GM12878 (cell line): ENCODE results near the gene FOXN4. TPM values are rescaled to one million over a fixed set of nuclear protein-coding genes. Genes with fewer than 3 reads are reported as not detected.

Source experiments
- CEBPB ChIP-seq, 2 experiments: fragments of 150-350 bp in 1 of 2; IDR thresholded peaks; 2 replicates each; pipeline ENCODE4 v1.6.1; 2012 to 2014; ENCODE audit warnings: low read depth in 2 of 2, low read length in 2 of 2, borderline replicate concordance in 1 of 2, inconsistent platforms in 1 of 2
- HDAC6 ChIP-seq: fragments of 200-600 bp; sonication (generic); IDR thresholded peaks from one replicate; pipeline ENCODE4 v1.8.0; 2017; ENCODE audit warnings: antibody characterized with exemption; ENCODE audit not compliant: unreplicated experiment
- POLR2AphosphoS5 ChIP-seq: IDR thresholded peaks from 2 replicates; pipeline ENCODE4 v1.6.1; 2011; ENCODE audit warnings: mild to moderate bottlenecking, low read length, inconsistent platforms
- RFX5 ChIP-seq: IDR thresholded peaks from 2 replicates; pipeline ENCODE4 v1.6.1; 2011; ENCODE audit warnings: low read depth, low read length, improper control_type of control experiment
- polyA plus RNA-seq, 11 experiments: library from polyadenylated mRNA; depleted of rRNA in 4 of 11; unstranded in 6 of 11; stranded (reverse) in 5 of 11; fragments of >200 nt; fragmentation: Nextera tagmentation in 4 of 11; fragmentation: Illumina TruSeq in 1 of 11; extraction: Ambion mirVana in 4 of 11; extraction: Trizol in 1 of 11; gene quantifications; 1 replicate in 1 of 11; 2 replicates in 10 of 11; pipeline versions ENCODE4 v1.2.1 to v1.2.3, GENCODE V29; 2011 to 2016; ENCODE audit warnings: inconsistent platforms in 2 of 11, missing spikeins in 2 of 11, low read depth in 1 of 11
- total RNA-seq, 4 experiments: library from RNA; depleted of rRNA in 3 of 4; stranded (reverse); fragments of >200 nt in 3 of 4; fragmentation: Illumina TruSeq in 1 of 4; extraction: Trizol in 1 of 4; gene quantifications; 2 replicates each; pipeline versions ENCODE4 v1.2.1 to v1.2.3, GENCODE V29; 2013 to 2021
- TF ChIP-seq, protein P1 (sequence below): fragments of 450-650 bp; IDR thresholded peaks from 2 replicates; pipeline ENCODE4 v1.6.1; 2017; ENCODE audit warnings: mild to moderate bottlenecking, moderate library complexity
- TF ChIP-seq, protein P2 (sequence below): fragments of 450-650 bp; formaldehyde crosslinking; IDR thresholded peaks from 2 replicates; pipeline ENCODE4 v1.4.0; 2020; ENCODE audit warnings: mild to moderate bottlenecking, moderate library complexity

Gene FOXN4
- total and polyA plus RNA-seq, 10 of the 15 experiments (the other 5 are each of a cell fraction or from before 2014, with no cell fraction given), result not detected

DNA sequence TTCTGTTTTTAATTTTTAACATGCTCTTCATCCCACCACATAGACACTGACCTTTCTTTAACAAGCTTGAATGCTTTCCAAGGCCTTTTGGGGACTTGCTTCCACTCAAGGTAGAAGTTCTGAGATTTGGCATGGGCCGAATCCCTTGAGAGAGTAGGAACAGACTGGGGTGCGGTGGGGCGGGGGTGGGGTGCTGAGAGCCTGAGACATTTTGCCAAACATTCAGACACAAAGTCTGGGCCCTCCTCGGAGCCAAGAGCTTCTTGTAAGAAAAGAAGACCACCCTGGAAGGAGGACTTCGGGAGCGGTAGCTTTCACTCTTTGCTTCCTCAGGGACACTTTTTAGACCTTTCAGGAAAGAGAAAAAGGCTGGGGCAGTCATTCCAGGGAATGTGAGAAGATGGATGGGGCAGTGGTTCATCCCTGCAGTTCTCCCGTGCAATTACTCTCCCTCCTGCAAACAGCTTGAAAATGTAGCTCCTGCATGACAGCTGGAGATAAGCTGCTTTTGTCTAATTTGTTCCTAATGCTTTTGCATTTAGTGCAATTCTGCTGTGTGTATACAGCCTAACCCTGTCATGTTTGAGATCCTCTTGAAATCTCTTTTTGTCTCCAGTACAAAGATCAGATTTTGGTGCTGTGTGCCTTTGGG, 22.3 kb upstream of the FOXN4 start (continued):
- TF ChIP-seq, protein P1, sequence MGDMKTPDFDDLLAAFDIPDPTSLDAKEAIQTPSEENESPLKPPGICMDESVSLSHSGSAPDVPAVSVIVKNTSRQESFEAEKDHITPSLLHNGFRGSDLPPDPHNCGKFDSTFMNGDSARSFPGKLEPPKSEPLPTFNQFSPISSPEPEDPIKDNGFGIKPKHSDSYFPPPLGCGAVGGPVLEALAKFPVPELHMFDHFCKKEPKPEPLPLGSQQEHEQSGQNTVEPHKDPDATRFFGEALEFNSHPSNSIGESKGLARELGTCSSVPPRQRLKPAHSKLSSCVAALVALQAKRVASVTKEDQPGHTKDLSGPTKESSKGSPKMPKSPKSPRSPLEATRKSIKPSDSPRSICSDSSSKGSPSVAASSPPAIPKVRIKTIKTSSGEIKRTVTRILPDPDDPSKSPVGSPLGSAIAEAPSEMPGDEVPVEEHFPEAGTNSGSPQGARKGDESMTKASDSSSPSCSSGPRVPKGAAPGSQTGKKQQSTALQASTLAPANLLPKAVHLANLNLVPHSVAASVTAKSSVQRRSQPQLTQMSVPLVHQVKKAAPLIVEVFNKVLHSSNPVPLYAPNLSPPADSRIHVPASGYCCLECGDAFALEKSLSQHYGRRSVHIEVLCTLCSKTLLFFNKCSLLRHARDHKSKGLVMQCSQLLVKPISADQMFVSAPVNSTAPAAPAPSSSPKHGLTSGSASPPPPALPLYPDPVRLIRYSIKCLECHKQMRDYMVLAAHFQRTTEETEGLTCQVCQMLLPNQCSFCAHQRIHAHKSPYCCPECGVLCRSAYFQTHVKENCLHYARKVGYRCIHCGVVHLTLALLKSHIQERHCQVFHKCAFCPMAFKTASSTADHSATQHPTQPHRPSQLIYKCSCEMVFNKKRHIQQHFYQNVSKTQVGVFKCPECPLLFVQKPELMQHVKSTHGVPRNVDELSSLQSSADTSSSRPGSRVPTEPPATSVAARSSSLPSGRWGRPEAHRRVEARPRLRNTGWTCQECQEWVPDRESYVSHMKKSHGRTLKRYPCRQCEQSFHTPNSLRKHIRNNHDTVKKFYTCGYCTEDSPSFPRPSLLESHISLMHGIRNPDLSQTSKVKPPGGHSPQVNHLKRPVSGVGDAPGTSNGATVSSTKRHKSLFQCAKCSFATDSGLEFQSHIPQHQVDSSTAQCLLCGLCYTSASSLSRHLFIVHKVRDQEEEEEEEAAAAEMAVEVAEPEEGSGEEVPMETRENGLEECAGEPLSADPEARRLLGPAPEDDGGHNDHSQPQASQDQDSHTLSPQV, result no peak
- TF ChIP-seq CEBPB (IDR thresholded peaks at IDR 0.05; ENCODE audit: borderline replicate concordance in 1 of 2, low read depth in 2 of 2, low read length in 2 of 2) (no peak), RFX5 (no peak), HDAC6 (no peak), POLR2AphosphoS5 (no peak)
- TF ChIP-seq, protein P2, sequence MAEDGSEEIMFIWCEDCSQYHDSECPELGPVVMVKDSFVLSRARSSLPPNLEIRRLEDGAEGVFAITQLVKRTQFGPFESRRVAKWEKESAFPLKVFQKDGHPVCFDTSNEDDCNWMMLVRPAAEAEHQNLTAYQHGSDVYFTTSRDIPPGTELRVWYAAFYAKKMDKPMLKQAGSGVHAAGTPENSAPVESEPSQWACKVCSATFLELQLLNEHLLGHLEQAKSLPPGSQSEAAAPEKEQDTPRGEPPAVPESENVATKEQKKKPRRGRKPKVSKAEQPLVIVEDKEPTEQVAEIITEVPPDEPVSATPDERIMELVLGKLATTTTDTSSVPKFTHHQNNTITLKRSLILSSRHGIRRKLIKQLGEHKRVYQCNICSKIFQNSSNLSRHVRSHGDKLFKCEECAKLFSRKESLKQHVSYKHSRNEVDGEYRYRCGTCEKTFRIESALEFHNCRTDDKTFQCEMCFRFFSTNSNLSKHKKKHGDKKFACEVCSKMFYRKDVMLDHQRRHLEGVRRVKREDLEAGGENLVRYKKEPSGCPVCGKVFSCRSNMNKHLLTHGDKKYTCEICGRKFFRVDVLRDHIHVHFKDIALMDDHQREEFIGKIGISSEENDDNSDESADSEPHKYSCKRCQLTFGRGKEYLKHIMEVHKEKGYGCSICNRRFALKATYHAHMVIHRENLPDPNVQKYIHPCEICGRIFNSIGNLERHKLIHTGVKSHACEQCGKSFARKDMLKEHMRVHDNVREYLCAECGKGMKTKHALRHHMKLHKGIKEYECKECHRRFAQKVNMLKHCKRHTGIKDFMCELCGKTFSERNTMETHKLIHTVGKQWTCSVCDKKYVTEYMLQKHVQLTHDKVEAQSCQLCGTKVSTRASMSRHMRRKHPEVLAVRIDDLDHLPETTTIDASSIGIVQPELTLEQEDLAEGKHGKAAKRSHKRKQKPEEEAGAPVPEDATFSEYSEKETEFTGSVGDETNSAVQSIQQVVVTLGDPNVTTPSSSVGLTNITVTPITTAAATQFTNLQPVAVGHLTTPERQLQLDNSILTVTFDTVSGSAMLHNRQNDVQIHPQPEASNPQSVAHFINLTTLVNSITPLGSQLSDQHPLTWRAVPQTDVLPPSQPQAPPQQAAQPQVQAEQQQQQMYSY (CRISPR knock-in tag), result no peak
